T-helper 1 cell treated with Interleukin-12 subunit alpha and Interleukin-12 subunit beta and Interleukin-4 antibody, amounts not matched to agents 30 μg/mL and 1 μg/mL, for 36 hours (primary cell): Measurements from ENCODE around the gene IL23A.

Source experiments
- H3K27ac Mint-ChIP-seq: one replicate; pipeline ENCODE4 v1.8.0; 2021; ENCODE audit warnings: mild to moderate bottlenecking, mixed read lengths
- H3K27me3 Mint-ChIP-seq: one replicate; pipeline ENCODE4 v1.8.0; 2021; ENCODE audit warnings: low read depth, mixed read lengths
- H3K36me3 Mint-ChIP-seq: one replicate; pipeline ENCODE4 v1.8.0; 2021; ENCODE audit warnings: low read depth, mixed read lengths
- H3K4me1 Mint-ChIP-seq: one replicate; pipeline ENCODE4 v1.8.0; 2021; ENCODE audit warnings: low read depth, mixed read lengths
- H3K4me3 Mint-ChIP-seq: one replicate; pipeline ENCODE4 v1.8.0; 2021; ENCODE audit warnings: mild to moderate bottlenecking, moderate library complexity, mixed read lengths
- H3K9me3 Mint-ChIP-seq: one replicate; pipeline ENCODE4 v1.8.0; 2021; ENCODE audit warnings: mixed read lengths

The IL23A gene

DNA sequence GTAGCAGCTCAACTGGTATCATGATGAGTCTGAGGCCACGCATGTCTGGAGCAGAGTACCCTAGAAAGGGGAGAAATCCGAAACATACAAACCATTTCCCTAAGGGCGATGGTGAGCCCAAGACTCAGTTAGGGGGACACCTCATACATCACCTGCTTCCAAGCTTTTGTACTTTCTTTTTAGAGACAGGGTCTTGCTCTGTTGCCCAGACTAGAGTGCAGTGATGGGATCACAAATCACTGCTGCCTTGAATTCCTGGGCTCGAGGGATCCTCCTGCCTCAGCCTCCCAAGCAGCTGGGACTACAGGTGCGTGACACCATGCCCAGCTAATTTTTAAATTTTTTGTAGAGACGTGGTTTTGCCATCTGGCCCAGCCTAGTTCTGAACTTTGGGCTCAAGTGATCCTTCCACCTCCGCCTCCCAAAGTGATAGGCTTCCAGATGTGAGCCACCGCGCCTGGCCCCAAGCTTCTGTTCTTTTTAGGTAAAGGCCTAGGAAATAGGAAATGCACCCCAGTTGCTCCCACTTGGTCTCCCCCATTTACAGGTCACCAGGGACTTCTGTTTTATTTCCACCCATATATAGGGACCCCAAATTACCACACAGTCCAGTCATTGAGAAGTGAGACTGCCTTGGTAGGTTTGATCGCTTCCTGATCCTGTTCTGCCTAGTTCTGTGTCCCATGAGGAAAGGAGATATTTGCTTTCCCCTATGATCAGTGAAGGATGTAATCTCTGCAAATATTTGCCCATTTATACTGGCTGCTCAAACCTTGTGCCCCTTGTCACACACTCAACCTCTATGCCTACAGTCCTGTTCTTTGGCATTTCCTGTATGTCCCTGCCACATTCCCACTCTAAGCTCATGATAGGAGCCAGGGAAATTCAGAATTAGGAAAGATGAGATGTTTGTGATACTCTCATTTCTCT is 23.7 kb downstream of the IL23A start, which contains the start of gene APOF:
APOF (minus strand) TSS at position 728 of the 930 bp plus-strand sequence; CDS start at position 616, 112 bp downstream.
- Mint-ChIP-seq H3K4me1 (peaks cover 15% of the 10 kb centered on the region), H3K4me3 (peak within 1 kb of the TSS; percentile 95), H3K9me3 (no peaks in the 10 kb centered on the region), H3K36me3 (peaks cover 8% of the 10 kb centered on the region), H3K27ac (peak within 1 kb of the TSS; percentile 58), H3K27me3 (no peaks in the 10 kb centered on the region)

GRCh38 chr12:56366948-56367347 is 28.3 kb downstream of the IL23A start:
- H3K4me3 Mint-ChIP-seq = no peak overlapping the region
- peaks cover 13% of the 10 kb centered on the region for H3K27me3 Mint-ChIP-seq
- no peak overlapping the region for H3K27ac Mint-ChIP-seq
- no peaks in the 10 kb centered on the region for H3K36me3 Mint-ChIP-seq
- H3K4me1 Mint-ChIP-seq = no peaks in the 10 kb centered on the region
- no peaks in the 10 kb centered on the region for H3K9me3 Mint-ChIP-seq

GRCh38 chr12:56373515-56373914 is 34.8 kb downstream of the IL23A start:
- H3K27ac Mint-ChIP-seq = no peak overlapping the region
- H3K27me3 Mint-ChIP-seq = peaks cover 16% of the 10 kb centered on the region
- no peak overlapping the region for H3K4me3 Mint-ChIP-seq

DNA sequence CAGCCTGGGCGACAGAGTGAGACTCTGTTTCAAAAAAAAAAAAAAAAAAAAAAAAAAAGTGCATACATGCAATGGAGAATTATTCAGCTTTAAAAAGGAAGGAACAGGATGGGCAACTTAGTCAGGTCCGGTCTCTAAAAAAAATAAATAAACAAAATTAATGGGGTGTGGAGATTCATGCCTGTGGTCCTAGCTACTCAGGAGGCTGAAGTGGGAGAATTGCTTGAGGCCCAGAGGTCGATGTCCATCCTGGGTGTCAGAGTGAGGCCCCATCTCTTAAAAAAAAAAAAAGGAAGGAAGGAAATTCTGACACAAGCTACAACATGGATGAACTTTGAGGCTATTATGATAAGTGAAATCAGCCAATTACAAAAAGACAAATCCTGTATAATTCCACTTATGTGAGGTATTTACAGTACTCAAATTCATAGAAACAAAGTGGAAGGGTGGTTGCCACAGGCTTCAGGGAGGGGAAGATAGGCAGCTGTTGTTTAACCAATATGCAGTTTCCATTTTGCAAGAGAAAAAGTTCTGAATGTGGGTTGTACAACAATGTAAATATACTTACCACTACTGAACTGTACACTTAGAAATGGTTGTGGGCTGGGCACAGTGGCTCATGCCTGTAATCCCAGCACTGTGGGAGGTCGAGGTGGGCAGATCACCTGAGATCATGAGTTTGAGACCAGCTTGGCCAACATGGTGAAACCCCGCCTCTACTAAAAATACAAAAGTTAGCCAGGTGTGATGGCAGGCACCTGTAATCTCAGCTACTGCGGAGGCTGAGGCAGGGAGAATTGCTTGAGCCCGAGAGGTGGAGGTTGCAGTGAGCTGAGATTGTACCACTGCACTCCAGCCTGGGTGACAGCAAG is 36.3 kb downstream of the IL23A start:
- Mint-ChIP-seq H3K4me3 (no peak overlapping the region), H3K27me3 (peaks cover 12% of the 10 kb centered on the region), H3K4me1 (no peaks in the 10 kb centered on the region), H3K36me3 (no peaks in the 10 kb centered on the region), H3K9me3 (no peaks in the 10 kb centered on the region), H3K27ac (no peak overlapping the region)

More at GRCh38 chr12:56373515-56373914, 34.8 kb downstream of the IL23A start:
- no peaks in the 10 kb centered on the region for H3K4me1 Mint-ChIP-seq
- H3K36me3 Mint-ChIP-seq = no peaks in the 10 kb centered on the region
- no peaks in the 10 kb centered on the region for H3K9me3 Mint-ChIP-seq

GRCh38 chr12:56375598-56376434 is 37.1 kb downstream of the IL23A start:
- Mint-ChIP-seq H3K36me3 (no peaks in the 10 kb centered on the region), H3K27ac (no peak overlapping the region), H3K9me3 (no peaks in the 10 kb centered on the region), H3K4me1 (no peaks in the 10 kb centered on the region), H3K27me3 (peaks cover 10% of the 10 kb centered on the region), H3K4me3 (no peak overlapping the region)

DNA sequence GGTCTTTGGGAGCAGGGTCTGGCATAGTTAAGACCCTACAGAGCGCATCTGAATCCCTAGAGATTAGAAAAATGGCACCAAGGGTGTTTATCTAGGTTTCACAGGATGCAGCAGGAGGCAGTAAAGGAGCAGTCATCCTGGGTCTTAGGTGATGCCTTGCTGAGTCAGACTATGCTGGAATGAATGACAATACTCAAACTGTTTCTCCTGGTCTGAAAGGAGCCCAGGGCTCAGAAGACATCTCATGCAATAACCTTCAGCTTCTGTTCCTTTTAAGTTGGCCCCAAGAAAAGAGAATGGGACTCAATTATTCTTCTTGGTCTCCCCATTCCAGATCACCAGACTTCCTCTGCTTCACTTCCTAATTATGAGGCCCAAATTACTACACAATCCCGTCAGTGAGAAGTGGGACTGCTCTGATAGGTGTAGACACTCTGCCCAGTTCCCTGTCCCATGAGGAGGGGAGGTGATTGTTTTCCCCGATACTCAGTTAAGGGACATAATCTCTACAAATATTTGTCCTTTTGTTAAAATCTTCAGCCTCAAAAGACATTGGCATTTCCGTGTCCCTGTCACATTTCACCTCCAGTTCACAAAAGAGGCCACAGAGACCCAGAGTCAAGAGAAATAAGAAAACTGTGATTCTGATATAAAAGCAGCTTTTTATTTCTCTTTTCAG is 38.8 kb downstream of the IL23A start:
- Mint-ChIP-seq H3K27me3 (peaks cover 7% of the 10 kb centered on the region), H3K36me3 (no peaks in the 10 kb centered on the region), H3K9me3 (no peaks in the 10 kb centered on the region), H3K4me1 (no peaks in the 10 kb centered on the region), H3K27ac (no peak overlapping the region), H3K4me3 (no peak overlapping the region)

DNA sequence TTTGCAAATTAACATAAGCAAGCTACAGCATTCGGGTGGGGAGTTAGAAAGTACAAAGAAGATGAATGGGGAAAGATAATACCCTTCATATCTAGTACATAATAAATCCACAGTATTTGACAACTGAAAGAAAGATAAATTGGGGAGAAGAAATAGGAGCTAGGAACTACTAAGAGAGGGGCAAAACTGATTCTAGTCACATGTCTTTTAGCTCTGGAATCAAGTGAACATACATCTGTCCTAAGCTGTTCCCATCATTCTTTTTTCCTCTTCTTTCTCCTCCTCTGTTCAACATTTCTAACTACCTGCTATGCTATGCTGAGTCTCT is 39.3 kb downstream of the IL23A start:
- Mint-ChIP-seq H3K27ac (no peak overlapping the region), H3K36me3 (no peaks in the 10 kb centered on the region), H3K4me3 (no peak overlapping the region), H3K9me3 (no peaks in the 10 kb centered on the region), H3K4me1 (no peaks in the 10 kb centered on the region), H3K27me3 (peaks cover 7% of the 10 kb centered on the region)

DNA sequence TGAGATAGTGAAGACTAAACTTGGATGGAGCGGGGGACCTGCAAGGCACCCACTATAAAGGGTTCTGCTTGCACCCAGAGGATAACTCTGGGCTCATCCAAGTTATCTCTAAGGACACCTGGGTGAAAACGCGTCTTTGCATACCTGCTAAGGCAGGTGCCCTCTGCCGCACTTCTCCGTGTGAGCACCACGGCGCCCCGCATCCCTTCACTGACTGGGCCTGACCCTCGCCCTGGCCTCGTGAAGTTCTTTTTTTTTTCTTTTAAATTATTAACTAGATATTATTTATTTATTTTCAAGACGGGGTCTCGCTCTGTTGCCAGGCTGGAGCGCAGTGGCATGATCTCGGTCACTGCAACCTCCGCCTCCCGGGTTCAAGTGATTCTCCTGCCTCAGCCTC is 43.9 kb downstream of the IL23A start:
- Mint-ChIP-seq H3K4me3 (no peak overlapping the region), H3K27me3 (peaks cover 4% of the 10 kb centered on the region), H3K4me1 (no peaks in the 10 kb centered on the region), H3K9me3 (no peaks in the 10 kb centered on the region), H3K27ac (no peak overlapping the region), H3K36me3 (no peaks in the 10 kb centered on the region)

GRCh38 chr12:56385873-56386272 is 47.2 kb downstream of the IL23A start:
- Mint-ChIP-seq H3K36me3 (no peaks in the 10 kb centered on the region), H3K27ac (no peak overlapping the region), H3K4me1 (no peaks in the 10 kb centered on the region)

GRCh38 chr12:56387152-56387736 is 48.6 kb downstream of the IL23A start:
- Mint-ChIP-seq H3K27ac (no peak overlapping the region), H3K9me3 (peaks cover 6% of the 10 kb centered on the region), H3K27me3 (peaks cover 3% of the 10 kb centered on the region), H3K4me1 (no peaks in the 10 kb centered on the region), H3K4me3 (no peak overlapping the region), H3K36me3 (no peaks in the 10 kb centered on the region)

More at GRCh38 chr12:56385873-56386272, 47.2 kb downstream of the IL23A start:
- H3K4me3 Mint-ChIP-seq = no peak overlapping the region
- no peaks in the 10 kb centered on the region for H3K9me3 Mint-ChIP-seq
- H3K27me3 Mint-ChIP-seq = peaks cover 7% of the 10 kb centered on the region

DNA sequence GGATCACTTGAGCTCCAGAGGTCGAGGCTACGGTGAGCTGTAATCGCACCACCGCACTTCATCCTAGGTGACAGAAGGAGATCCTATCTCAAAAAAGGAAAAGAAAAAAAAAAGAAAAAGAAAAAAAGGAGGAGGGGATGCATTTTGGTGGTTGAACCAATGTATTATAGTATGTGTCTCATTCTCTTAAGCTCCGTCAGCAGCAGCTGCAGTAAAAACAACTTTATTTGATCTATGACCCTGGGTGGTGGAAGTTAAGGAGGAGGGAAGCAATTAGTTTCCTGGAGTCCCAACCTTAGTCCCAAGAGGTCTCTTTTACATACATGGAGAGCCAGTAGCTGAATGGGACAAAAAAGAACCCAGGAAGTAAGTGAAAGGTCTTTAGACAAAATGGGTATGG is 50.7 kb downstream of the IL23A start:
- H3K27ac Mint-ChIP-seq = no peak overlapping the region
- H3K9me3 Mint-ChIP-seq = peaks cover 6% of the 10 kb centered on the region
- H3K36me3 Mint-ChIP-seq = no peaks in the 10 kb centered on the region
- H3K4me3 Mint-ChIP-seq = no peak overlapping the region
- no peaks in the 10 kb centered on the region for H3K4me1 Mint-ChIP-seq
- peaks cover 3% of the 10 kb centered on the region for H3K27me3 Mint-ChIP-seq
